DLD1 (cell line): Measurements from ENCODE around the gene FAM184A.

Experiments used
- in situ Hi-C: cut with HindIII; loops from 2 replicates; pipeline ENCODE4 v1.10.0; 2017; ENCODE audit warnings: low sequenced_read_pairs

Gene FAM184A

GRCh38 chr6:118970866-118971265 is 107.6 kb downstream of the FAM184A start:
- in situ Hi-C loops, result no loop called here

GRCh38 chr6:118968416-118968815 is 110.0 kb downstream of the FAM184A start:
- in situ Hi-C loops, result no loop called here

GRCh38 chr6:118967239-118967638 is 111.2 kb downstream of the FAM184A start:
- in situ Hi-C loops, result no loop called here

GRCh38 chr6:118965843-118966370 is 112.6 kb downstream of the FAM184A start:
- in situ Hi-C loops, result no loop called here

- in situ Hi-C loops, result no loop called here
These were observed 113.1 kb downstream of the FAM184A start for GRCh38 chr6:118965371-118965770.

- in situ Hi-C loops, result no loop called here
These were observed 115.5 kb downstream of the FAM184A start for GRCh38 chr6:118963003-118963402.

GRCh38 chr6:118959903-118960302 is 118.6 kb downstream of the FAM184A start:
- in situ Hi-C loops, result no loop called here

GRCh38 chr6:118953391-118953790 is 125.1 kb downstream of the FAM184A start:
- in situ Hi-C loops, result no loop called here

GRCh38 chr6:118952683-118953082 is 125.8 kb downstream of the FAM184A start:
- in situ Hi-C loops, result no loop called here

GRCh38 chr6:118945217-118945616 is 133.2 kb downstream of the FAM184A start:
- in situ Hi-C loops, result no loop called here

- in situ Hi-C loops, result no loop called here
These were observed 137.7 kb downstream of the FAM184A start for GRCh38 chr6:118940770-118941169.

GRCh38 chr6:118939683-118940082 is 138.8 kb downstream of the FAM184A start:
- in situ Hi-C loops, result no loop called here

- in situ Hi-C loops, result no loop called here
These were observed 142.3 kb downstream of the FAM184A start for GRCh38 chr6:118935978-118936703.

- in situ Hi-C loops, result no loop called here
These were observed 143.2 kb downstream of the FAM184A start for GRCh38 chr6:118935331-118935668.

GRCh38 chr6:118934461-118935330 is 143.8 kb downstream of the FAM184A start, which contains the start of gene MCM9:
Gene MCM9 (minus strand): TSS chr6:118935159. CDS start chr6:118931723, 3,436 bp downstream.
- in situ Hi-C loops, result no loop called here

GRCh38 chr6:118933855-118934460 is 144.5 kb downstream of the FAM184A start:
- in situ Hi-C loops, result no loop called here

GRCh38 chr6:118932421-118932820 is 146.0 kb downstream of the FAM184A start:
- in situ Hi-C loops, result no loop called here

GRCh38 chr6:118931436-118931835 is 147.0 kb downstream of the FAM184A start:
- in situ Hi-C loops, result no loop called here

GRCh38 chr6:118930680-118931079 is 147.8 kb downstream of the FAM184A start:
- in situ Hi-C loops, result no loop called here

GRCh38 chr6:118923035-118923434 is 155.4 kb downstream of the FAM184A start:
- in situ Hi-C loops, result no loop called here

GRCh38 chr6:118921084-118921483 is 157.4 kb downstream of the FAM184A start:
- in situ Hi-C loops, result no loop called here
